HG03108 (cell line): Measurements from ENCODE around the gene PELI2.
"Not testable (repeated sequence)": the region's sequence is repeated elsewhere in the genome, so short reads cannot be mapped to it uniquely, and the experiment has no call there.

Experiments
- ATAC-seq: cut with Tn5 transposase; IDR thresholded peaks from one replicate; pipeline ENCODE4 v1.9.1; 2021; ENCODE audit warnings: moderate library complexity; ENCODE audit not compliant: unreplicated experiment

PELI2 gene

DNA sequence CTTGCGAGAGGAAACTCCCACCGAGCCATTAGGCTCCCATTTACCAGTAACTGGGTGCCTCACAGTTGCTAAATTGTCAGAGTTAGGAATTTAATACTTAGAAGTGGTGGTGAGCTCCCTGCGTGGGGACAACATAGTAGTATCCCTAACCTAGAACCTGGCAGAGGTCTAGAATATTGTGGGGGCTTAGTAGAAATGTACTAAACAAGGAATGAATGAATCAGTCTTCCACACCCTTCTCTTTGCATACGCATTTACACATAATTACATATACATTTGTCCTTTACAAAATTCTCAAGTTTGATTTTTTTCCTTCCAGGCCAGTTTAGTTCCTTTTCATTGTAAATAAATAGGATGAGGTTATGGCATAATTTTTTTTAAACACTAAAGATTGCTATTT lies 24.1 kb downstream of the PELI2 start:
- no peak for ATAC-seq

DNA sequence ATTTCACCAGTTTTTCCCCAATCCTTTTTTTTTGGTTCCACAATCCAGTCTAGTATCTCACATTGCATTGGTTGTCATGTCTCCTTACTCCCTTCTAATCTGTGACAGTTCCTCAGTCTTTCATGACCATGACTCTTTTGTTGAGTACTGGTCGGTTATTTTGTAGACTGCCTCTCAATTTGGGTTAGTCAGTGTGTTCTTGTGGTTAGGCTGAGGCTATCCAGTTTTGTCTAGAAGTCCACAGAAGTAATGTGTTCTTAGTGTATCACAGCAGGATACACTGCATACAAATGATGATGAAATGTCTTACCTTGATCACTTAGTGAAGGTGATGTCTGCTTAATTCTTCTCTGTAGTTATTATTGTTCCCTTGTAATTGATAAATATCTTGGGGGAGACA lies 24.8 kb downstream of the PELI2 start:
- ATAC-seq, result no peak

DNA sequence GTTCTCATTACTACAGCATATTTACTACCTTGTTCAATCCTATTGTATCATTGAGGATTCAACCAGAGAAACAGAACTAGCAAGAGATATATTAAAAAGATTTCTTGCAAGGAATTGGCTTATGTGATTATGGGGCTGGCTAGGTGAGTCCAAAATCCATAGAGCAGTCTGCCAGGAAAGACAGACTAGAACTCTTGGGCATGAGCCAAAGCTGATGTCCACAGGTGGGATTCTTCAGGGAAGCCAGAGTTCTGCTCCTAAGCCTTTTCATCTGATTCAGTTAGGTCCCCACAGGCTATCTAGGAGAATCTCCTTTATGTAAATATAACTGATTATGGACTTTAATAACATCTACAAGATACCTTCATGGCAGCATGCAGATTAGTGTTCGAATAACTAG lies 26.0 kb downstream of the PELI2 start:
- ATAC-seq, result no peak

GRCh38 chr14:56145181-56145769 lies 27.1 kb downstream of the PELI2 start:
- ATAC-seq, result no peak

DNA sequence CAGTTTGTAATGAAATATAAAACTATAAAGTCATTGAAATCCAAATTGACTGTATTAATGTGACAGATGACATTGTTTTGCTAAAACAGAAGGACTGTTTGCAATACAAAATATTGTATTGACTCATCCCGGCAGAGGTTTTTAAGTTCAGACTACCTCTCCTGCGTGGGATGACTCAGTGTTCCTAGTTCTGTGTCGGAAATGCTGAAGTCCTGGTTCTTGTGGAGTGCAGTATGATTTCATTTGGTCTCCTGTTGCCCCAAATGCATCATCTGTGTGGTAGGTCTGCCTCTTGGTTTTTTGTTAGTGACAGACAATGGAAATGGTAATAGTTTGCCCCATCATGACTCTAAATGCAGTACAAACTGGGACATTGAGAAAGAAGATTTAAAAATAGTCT lies 27.8 kb downstream of the PELI2 start:
- no peak for ATAC-seq

- ATAC-seq, result no peak
Measured at GRCh38 chr14:56147449-56147848, 29.2 kb downstream of the PELI2 start.

DNA sequence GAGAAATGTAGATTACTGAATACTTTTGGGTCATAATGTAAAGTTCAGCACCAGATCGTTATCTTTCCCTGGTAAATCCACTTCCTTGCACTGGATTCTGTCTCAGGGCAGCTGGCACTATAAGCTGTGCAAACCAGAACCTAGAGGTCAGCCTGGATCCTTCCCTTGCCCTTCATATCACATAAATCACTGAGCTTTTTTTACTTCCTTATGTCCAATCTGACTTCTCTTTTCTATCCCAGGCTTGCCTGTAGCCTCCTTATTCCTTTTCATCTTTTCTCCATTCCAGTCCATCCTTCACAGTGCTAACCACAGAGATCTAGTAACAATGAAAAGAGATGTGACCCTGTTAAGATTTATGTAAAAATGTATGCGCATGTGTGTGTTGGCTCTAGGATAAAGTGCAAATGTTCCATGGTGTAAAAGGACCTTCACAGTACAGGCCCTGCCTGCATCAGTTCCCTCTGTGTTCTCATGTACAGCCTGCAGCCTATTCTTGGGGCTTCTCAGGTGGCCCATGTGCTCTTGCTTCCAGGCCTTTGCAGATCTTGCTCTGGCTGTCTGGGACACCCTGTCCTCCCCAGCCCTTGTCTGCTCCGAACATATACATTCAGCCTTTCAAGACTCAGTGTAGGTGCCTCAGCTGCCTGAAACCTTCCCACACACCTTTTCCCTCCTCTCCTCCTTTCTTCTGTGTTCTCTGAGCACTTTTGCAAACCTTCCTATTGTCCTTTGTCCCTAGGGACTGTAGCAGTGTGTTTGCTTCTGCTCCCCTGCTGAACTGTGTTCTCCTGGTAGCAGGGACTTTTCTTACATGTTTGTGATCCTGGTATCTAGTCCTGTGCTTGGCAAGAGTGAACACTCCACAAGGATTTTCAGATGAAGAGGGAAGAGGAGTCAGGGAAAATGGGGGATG lies 30.0 kb downstream of the PELI2 start:
- ATAC-seq, result no peak

DNA sequence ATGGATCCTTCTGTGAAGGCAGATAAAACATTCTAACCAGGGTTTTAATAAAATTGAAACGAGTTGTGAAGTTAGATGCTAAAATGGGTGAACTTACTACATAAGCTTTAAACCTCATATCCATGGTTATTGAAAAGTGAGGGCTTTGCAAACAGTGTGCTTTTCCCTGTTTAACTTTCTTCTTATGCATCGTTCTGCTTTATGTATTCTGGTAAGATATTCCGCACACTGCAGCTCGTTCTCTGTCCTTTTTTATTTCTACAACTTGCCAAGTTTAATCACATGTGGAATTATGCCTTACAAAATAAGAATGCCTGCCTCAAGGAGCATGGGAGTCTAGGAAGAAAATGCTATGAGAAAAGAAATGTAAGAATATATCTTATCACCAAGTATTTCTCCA lies 30.9 kb downstream of the PELI2 start:
- no peak for ATAC-seq

DNA sequence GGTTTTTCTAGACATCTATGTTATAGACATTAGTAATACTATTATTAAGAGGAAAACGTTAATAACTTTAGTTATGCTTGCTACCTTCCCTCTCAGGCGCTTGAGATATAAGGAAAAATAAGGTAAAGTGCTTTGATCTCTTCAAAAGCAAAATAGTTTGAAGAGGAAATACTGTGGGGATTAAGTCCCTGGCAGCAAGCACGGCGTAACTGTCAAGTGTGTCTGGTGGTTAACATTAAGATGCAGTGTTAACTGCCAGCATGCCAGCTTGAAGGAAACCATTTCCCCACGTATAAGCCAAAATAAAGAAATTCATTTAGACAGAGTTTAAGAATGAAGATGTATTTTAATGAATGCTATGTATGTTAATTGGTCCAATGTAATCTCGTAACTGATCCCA lies 31.8 kb downstream of the PELI2 start:
- no peak for ATAC-seq

GRCh38 chr14:56150645-56151345 lies 32.6 kb downstream of the PELI2 start:
- no peak for ATAC-seq

DNA sequence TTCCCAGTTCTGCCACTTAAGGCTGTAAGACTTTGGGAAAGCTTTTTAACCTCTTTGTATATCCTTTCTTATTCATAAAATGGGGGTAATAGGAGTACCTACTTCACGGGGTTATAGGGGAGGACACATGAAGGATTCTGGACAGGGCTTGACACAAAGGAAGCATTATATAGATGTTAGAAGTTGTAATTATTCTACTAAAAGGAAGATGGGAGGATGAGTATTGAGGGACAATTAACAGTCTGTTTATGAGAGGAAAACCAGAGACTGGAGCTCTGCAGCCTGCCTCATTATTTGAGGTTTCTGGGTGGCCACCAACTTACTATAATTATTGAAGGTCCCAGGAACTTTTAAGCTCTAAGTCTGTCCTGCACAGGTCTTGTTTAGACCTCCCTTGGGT lies 34.0 kb downstream of the PELI2 start:
- ATAC-seq, result no peak

GRCh38 chr14:56153267-56153666 lies 35.1 kb downstream of the PELI2 start:
- ATAC-seq, result no peak

- no peak for ATAC-seq
Measured at GRCh38 chr14:56154321-56154720, 36.1 kb downstream of the PELI2 start.

GRCh38 chr14:56156096-56156495 lies 37.9 kb downstream of the PELI2 start:
- no peak for ATAC-seq

DNA sequence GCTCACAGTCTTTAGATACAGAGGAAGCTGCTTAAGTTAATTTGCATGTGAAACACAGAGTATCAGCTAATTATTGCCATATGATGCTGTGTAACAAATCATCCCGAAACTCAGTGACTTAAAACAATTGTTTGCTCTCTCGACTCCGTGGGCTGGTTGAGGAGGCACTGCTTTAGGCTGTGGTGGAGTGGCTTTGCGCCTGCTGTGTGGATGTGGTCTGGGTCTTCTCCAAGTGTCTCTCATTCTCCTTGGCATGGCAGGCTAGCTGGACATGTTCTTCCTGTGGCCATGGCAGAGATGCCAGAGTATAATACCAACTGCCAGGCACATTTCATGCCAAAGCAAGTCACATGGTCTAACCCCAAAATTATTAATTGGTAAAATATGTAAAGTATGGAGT lies 40.9 kb downstream of the PELI2 start:
- no peak for ATAC-seq

DNA sequence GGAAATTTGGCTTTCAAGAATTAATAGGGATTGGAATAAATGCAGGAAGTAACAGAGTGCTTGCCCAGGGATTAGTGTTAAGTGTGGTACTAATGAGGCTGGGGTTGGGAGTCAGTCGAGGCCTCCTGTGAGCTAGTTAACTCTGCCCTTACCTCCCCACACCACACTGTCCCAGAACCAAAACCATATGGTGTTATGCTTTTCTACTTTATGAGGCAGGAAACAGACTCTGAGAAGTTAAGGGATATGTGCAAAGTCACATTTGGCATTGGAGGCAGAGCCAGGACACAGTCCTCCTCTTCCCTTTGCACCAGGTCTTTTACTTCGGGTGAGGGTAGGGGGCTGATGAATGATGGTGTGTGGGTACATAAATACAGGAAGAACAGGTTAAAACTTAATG lies 41.9 kb downstream of the PELI2 start:
- no peak for ATAC-seq

- no peak for ATAC-seq
Measured at GRCh38 chr14:56161658-56162057, 43.4 kb downstream of the PELI2 start.

- no peak for ATAC-seq
Measured at GRCh38 chr14:56162476-56162875, 44.3 kb downstream of the PELI2 start.

- not testable (repeated sequence) for ATAC-seq
Measured at GRCh38 chr14:56166579-56166978, 48.4 kb downstream of the PELI2 start.

DNA sequence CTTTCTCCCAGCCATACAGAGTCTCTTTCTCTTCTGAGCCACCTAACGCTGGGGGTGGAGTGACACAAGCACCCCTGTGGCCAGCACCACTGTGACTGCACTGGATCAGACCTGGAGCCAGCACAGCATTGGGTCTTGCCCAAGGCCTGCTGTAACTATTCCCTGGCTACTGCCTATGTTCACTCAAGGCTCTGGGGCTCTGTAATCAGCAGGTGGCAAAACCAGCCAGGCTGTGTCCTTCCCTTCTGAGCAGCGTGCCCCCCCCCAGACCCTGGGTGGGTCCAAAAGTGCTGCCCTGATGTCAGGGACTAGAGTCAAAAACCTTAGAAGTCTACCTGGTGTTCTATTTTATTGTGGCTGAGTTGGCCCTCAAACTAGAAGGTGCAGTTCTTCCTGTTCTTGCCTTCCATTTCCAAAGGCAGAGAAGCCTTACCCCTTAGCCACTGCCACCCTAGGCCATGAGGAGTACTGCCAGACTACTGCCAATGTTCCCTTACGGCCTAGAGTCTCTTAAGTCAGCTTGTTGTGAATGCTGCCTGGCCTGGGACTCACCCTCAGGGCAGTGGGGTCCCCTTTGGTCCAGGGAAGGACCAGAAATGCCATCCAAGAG lies 49.9 kb downstream of the PELI2 start:
- no peak for ATAC-seq

GRCh38 chr14:56170028-56170427 lies 51.8 kb downstream of the PELI2 start:
- no peak for ATAC-seq
